Activated CD4-positive, alpha-beta T cell treated with anti-CD3 and anti-CD28 coated beads, Interleukin-2, amount 50 U/mL, for 16 hours (primary cell): ENCODE results near the gene LAMA3.

Source experiments
- DNase-seq: peaks from one replicate; pipeline ENCODE4 v3.0.0-alpha.2; 2020

LAMA3 gene

DNA sequence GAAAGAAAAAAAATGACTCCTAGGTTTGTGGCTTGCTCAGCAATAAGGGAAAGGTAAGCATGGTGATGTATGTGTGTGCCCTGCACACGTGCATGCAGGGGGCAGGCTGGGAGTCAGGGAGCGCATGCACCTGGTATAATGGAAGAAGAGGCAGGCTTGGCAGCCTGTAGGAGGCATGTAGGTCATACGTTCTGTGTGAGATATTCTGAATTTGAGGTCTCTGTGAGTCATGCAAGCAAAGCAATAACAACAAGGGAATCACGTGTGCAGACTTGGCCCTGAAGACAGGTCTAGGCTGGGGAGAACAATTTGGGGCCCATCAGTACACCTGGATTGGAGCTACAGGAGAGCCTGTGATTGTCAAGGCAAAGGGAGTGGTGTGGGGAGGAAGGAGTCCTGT, 230.8 kb downstream of the LAMA3 start:
- no peak for DNase-seq

DNA sequence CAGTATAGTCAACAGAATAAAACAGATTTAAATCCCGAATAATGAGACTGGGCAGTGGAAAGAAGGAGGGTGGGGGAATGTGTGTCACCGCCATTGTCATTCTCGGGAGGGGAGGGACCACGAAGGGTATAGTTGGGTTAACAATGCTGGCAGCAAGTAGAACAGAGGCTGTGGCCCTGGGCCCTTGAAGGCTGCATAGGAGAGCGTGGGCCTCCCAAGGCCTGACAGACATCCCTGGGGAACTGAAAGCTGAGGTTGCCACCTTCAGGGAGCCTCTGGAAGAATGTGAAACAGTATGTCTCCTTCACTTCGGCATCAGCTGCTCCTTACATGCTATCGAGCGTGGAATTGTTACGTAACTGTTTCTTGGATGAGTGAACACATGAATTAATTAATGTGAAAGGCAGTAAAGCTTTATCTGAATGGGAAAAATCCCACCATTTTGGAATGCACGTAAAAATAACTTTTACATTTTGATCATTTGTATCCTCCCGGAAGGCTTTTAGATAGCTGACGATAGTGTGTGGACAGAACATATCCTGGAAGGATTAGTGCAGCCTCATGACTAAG, 232.5 kb downstream of the LAMA3 start:
- DNase-seq = no peak

DNA sequence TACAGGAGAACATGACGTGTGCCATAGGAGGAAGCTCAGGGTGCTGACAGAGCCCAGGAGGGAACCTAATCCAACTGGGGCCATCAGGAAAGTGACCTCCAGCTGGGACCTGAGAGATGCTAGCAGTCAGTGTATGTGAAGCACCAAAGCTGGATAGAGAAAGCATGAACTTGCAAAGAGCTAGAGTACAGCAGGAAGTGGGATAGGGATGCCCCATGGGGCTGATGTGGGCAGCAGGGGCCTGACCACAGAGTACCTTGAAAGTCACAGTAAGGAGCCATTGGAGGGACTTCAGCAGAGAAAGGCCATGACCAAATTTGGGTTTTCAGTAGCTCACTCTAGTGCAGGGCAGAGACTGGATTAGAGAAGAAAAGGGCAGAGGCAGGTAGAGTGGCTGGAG, 233.7 kb downstream of the LAMA3 start:
- DNase-seq = no peak

DNA sequence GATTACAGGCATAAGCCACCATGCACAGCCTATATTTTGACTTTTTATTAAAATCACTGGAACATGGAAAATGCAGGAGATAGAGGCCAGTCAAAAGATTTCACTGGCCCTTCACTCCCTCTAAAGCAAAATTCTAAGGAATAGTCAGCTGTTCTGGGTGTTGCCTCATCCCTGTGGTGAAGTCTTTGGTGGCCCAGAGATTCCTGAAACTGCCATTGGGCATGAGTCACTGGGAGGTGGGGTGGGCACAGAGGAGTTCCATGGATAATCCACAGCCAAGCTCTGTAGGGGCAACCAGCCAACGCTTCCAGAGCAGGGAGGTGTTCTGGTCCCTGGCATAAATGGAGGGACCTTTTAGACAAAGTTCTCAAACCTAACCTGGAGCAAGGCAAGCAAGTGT, 235.6 kb downstream of the LAMA3 start:
- no peak for DNase-seq

DNA sequence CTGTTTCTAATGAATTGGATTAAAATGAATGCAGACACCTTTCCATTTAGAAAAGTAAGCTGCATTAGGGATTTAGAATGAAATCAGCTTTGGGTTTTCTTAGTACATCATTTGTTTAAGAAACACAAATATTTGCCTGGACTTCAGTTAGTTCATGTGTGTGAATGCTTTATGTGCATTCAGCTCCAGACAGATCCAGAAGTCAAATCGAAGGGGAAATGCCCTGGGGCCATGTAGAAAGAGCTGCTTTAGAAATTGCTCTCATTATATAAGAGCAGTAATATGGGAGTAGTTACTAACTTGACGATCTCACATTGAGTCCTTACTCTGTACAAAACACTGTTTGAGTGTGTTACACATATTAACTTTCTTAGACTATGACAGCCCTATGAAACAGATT, 237.3 kb downstream of the LAMA3 start:
- no peak for DNase-seq

DNA sequence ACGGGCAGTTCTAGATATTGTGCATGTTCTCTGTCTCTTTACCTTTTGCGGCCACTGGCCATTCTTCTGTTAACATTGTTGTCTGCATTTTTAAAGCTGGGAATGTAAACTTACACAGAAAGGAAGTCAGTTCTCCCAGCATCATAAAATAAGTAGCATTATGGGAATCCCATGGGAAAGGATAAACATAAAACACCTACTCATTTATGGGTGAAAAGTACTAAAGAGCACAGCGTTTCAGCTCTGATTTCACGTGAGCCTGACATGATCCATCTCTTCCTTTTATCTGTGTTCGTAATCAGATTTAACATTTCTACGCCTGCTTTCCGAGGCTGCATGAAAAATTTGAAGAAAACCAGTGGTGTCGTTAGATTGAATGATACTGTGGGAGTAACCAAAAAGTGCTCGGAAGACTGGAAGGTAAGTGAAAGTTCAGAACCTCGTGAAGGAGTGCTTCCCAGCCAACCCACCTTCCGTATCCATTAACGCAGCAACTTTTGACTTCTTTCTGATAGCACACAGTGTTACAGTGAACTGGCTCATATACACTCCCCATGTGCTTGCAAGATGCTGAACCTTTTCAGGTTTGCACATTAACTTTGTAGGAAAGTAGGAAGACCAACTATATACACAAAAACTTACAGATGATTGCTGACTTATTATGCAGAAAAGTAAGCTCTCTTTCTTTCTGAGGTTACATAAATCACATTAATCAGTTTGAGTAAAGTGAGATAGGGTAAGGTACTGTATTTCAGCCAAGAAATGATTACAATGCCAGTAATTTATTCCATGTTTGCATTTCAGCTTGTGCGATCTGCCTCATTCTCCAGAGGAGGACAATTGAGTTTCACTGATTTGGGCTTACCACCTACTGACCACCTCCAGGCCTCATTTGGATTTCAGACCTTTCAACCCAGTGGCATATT, 238.8 kb downstream of the LAMA3 start:
- DNase-seq = no peak

DNA sequence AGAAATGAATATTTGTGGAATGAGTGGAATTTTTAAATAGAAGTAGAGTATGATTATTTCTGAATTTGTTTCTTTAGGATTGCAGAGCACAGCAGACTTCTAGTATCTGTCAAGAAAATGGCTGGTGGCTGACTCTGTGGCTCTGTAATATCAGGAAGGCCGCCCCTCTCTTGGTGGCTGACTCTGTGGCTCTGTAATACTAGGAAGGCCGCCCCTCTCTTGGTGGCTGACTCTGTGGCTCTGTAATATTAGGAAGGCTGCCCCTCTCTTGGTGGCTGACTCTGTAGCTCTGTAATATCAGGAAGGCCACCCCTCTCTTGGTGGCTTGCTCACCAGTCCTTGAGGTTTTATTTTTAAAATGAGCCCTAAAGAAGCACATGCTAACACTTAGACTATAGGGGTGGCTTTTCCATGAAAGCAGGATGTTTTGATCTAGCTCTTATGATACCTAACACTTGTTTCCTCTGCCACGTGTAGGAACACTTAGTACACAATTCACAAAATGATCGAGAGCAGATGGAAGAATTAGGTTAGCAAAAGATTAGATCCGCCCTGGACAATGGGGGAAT, 240.2 kb downstream of the LAMA3 start:
- DNase-seq = peak; percentile 69

DNA sequence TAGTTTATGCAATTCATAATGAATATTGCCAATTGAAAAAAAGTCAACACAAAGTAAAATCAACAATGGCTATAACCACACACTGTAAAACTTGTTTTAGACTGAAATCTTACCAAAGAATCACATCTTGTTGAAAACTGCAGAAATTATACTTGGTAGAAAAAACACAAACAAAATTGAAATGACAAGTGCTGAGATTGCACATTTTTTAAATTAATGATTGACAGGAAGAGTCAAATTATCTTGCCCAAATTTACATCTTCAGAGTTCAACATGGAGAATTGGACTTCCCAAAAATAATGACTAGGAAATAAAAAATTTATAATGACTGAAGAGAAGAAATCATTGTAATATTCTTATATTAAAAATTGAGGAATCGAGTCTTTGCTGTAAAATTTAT, 240.7 kb downstream of the LAMA3 start:
- DNase-seq = no peak

DNA sequence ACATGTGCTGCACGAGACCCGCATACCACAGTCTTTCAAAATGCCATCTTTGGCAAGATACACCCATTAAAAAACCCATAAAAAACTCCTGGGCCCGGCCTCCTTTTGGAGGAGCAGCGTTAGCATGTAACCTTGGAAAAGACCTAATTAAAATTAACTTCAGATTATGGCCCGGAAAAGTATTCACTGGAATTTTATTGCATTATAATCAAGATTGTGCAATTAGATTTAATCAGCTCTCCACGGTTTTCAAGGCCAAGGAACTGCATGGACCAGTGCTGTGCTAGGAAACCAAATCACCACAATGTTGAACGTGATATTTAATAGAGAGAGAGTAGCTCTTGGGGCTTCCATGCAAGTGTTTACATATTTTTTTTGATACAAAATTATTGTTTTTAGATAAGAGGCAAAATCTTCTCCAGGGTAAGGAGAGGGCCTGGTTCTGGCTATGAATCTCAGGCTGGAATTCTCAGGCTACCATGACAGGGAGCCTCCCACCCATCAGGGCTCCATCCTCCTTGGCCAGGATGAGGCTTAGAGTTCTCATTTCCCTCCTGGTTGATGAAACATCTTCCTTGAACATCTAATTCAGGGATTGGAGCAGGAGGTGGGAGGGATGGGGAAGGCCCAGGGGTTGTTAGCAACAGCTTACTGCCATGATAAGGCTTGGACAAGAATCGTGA, 243.3 kb downstream of the LAMA3 start:
- no peak for DNase-seq

DNA sequence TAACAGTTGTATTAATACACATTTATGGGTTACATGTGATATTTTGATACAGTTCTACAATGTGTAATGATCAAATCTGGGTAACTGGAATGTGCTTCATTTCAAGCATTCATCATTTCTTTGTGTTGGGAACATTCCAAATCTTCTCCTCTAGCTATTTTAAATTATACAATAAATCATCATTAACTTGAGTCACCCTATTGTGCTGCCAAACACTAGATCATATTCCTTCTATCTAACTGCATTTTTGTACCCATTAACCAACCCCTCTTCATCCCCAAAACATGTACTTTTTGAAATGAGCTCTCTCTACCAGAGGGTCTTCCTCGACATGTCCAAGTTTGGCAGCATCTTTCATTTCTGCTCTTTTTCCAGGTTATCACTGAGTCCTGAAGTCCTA, 244.2 kb downstream of the LAMA3 start:
- no peak for DNase-seq

DNA sequence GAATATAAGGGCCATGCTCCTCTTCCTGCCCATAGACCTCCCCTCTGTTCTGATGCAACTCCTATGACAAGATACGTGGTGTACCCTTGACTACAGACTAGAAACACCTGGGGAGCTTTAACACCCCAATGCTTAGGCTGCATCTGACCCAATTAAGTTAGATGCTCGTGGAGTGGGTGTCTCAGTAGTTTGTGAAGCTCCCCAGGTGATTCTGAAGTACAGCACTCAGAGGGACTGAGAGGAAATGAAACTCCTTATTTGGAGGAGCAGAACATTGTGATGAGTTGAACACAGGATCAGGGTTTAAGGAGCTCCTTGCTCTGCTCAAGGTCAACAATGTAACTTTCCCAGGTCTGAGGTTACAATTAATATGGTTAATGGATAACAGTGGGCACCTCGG, 245.0 kb downstream of the LAMA3 start:
- DNase-seq = no peak

DNA sequence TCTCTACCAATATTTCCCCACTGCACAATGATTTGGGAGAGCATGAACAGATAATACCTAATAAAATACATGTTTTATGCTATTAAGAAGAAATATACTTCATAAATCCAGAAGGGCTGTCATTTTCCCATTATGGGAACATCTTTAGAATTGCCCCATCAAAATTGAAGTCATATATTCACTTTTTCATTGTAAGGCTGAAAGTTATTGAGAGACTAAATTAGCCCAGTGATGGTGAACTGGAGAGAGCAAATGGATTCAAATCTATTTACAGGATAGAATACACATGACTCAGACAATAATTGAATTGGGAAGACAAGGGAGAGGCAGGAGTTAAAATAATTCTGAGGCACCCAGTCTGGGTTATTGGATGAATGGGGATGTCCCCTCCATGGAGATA, 245.6 kb downstream of the LAMA3 start:
- DNase-seq = no peak

DNA sequence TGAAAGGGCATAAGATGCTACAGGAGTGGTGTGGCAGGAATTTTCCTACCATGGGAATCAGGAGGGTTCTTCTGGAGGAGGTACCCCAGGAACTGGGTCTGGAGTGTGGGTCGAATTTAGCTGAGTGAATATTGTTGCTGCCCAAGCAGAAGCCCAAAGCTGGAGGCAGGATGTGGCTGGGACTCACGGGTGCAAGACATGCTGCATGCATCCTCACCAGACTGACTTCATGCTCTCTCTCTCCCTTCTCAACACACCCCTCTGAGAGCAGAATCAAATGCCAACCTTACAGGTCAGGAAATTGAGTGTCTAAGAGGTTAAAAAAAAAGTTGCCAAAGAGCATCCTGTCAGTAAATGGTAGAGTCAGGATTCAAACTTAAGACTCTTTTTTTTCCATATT, 246.6 kb downstream of the LAMA3 start:
- peak; percentile 16 for DNase-seq

DNA sequence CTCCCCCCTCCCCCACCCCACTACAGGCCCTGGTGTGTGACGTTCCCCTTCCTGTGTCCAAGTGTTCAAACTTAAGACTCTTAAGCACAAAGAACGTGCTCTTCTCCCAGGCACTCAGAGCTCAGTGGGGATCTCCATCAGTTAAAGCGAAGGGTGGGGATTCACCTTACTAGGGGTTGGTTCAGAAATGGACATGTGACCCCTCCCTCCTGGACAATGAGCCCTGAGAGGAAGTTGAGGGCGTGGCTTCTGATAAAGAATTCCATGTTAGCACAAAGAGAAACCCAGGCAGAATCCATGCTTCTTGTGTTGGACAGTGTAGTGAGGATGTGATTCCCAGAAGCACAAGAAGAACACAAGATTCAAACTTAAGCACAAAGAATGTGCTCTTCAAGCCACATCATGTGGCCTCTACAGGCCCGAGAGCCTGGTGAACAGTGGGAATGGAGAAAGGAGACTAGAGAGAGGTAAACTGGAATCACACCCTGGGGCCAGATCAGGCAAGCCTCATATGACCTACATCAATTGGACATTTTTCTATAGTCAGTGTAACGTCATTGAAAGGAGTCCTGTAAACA, 247.2 kb downstream of the LAMA3 start:
- DNase-seq = no peak

DNA sequence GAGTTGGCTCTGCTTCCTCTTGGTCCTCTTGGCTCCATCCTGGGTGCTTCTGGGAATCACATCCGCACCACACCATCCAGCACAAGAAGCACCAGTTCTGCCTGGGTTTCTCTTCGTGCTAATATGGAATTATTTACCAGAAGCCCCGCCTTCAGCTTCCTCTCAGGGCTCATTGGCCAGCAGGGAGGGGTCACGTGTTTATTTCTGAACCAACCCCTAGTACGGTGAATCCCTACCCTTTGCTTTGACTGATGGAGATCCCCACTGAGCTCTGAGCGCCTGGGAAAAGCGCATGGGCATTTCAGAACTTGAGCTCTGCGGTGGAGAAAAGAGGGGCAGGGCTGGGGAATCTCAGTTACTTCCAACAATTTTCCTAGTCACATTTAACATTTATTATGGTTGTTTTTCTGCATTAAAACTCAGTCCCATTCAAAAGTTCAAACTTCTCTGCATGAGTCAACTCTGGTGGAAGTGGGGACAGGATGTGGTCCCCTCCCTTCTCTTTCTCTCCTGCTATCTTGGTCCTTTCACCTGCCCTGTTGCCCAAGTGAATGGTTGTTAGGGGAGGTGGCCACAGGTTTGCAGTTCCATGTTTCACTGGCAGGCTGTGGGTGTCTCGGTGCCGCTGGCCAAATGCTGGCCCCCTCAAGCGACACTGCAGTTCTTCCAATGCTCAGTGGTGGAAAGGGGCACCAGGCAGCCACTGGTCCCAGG, 248.9 kb downstream of the LAMA3 start:
- DNase-seq = peak; percentile 30

DNA sequence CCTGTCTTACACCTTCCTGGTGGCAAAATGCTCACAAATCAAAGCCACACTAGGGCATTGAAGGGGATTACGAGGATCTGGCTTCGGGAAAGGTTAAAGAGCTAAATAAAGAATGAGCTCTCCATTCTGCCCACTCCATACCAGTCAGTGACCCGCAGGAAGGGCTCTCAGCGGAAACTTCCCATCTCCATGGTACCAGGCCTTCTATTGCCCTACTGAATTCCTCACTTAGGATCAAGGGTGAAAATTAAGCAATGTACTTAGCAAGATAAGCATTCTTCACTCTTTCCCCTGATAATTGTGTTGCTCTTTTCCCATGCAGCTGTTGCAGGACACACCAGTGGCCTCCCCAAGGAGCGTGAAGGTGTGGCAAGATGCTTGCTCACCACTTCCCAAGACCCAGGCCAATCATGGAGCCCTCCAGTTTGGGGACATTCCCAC, 249.7 kb downstream of the LAMA3 start:
- no peak for DNase-seq

DNA sequence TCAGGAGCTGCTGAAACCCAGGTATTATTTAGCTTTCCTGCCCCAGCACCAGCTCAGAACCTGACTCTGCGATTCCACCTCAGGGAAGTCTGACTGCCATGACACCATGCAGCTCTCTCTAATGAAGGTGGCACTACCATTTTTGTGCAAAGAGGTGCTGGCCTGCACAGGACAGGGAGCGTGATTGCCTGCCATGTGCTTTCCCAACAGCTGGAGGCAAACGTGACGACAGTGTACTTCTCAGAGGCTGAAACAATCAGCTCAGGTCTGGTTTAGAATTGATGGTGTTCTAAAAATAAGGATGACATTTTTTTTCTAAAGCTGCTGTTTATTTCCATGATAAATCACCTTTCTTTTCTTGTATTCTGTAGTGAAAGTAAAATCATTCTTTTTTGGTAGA, 250.1 kb downstream of the LAMA3 start:
- DNase-seq = no peak

DNA sequence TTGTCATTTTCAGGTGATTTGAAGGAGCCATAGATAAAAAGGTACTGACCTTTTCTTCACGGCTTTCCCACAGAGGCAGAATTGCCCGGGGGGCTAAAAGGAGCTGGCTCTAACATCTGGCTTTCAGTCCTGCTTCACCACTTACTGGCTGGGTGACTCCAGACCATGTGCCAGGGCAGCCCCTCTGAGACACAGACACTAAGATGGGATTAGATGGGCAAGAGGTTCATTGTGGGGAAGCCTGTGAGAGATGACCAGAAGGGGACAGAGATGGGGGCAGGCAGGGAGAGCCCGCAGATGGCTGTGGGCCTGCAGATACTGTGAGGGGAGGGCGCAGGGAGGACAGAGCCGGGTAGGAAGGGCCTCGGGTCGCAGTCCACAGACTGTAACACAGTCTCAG, 250.6 kb downstream of the LAMA3 start:
- DNase-seq = no peak

DNA sequence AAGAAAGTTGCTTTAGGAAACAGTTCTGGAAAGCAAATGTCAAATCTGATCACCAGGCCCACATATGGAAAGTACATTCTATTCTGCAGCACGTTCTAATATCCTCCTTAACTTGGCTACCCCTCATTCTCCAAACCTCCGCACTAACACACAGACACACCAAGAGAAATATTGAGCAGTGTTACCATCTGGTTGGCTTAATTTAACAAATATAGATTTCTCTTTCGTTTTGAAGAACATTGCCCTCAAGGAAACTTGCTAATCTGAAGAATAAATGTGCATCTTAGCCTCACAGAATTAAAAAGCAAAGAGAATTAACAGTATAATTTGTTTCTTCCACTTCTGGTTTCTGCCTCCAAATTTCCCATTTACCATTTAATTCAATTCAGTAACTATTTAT, 252.5 kb downstream of the LAMA3 start:
- no peak for DNase-seq

DNA sequence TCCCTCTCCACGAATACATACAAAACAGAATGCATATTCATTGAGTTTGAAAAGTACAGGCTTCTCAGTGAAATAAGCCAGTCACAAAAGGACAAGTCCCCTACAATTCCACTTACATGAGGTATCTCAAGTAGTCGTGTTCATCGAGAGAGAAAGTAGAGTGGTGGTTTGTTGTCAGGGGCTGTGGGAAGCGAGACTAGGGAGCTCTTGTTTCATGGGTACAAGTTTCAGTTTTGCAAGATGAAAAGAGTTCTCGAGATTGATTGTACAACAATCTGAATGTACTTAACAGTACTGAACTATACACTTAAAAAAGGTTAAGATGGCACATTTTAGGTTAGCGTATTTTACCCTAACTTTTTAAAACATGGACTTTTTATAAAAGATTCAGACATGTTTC, 253.9 kb downstream of the LAMA3 start:
- DNase-seq = peak; percentile 65

DNA sequence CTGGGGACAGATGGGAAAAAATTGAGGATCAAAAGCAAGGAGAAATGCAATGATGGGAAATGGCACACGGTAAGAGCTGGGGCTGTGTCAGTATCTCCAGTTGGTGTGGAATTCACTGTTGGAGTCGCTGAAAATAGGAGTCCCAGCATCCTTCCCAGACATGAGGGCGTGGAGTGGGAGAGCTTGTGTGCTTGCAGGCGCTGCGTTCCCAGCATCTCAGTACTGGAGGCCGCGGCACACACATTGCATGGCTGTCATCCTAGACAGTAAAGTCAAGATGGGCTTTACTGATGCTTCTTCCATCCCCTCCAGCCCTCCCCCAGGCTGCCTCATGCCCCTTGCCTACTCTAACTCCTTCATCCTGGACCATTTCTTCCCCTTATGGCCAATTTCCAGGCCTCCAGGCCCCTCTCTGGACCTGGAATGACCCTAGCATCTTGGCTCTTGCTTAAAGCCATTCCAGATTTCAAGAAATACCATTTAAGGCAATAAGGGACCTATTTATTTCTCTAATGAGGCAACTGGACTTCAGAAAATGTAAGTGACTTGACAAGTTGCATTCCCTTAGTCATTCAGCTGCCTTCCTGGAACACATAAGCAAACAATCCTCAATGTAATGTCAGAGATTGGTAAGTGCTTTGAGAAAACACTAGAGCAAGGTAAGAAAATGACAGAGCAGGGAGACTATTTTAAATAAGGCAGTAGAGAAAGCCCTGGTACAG, 254.8 kb downstream of the LAMA3 start:
- DNase-seq = no peak
